Adrenal gland (tissue), 5 donors: ENCODE measurements around the gene ATP11B.

Source experiments
- CTCF ChIP-seq, 6 experiments: fragments of 450-650 bp in 4 of 6; fragments of 200-600 bp in 2 of 6; sonication (generic) in 1 of 6; IDR thresholded peaks; 1 replicate in 5 of 6; 2 replicates in 1 of 6; pipeline versions ENCODE4 v1.5.1 to v1.8.0; 2016 to 2021; ENCODE audit warnings: antibody characterized with exemption in 6 of 6, mild to moderate bottlenecking in 2 of 6, moderate library complexity in 1 of 6
- POLR2A ChIP-seq, 2 donors: fragments of 450-650 bp; IDR thresholded peaks; one replicate each; pipeline ENCODE4 v1.6.1; 2017; ENCODE audit warnings: antibody characterized with exemption in 2 of 2, mild to moderate bottlenecking in 2 of 2, moderate library complexity in 1 of 2
- donor health status: DM: no; HTN: no; CAD: no.

GRCh38 chr3:182786564-182787196 is 6.6 kb upstream of the ATP11B start:
- no peak for TF ChIP-seq CTCF (IDR thresholded peaks at IDR 0.05)
- no peak for TF ChIP-seq POLR2A (IDR thresholded peaks at IDR 0.05)
